Ishikawa (cell line): ENCODE measurements around the gene ARHGEF19.

Experiments
- CEBPB ChIP-seq: IDR thresholded peaks from 2 replicates; pipeline ENCODE4 v1.6.1; 2012
- CREB1 ChIP-seq: IDR thresholded peaks from 2 replicates; pipeline ENCODE4 v1.6.1; 2012; ENCODE audit warnings: low read depth
- EGR1 ChIP-seq: IDR thresholded peaks from 2 replicates; pipeline ENCODE4 v1.6.1; 2012
- EP300 ChIP-seq: IDR thresholded peaks from 2 replicates; pipeline ENCODE4 v1.6.1; 2012; ENCODE audit warnings: borderline replicate concordance
- FOXM1 ChIP-seq: IDR thresholded peaks from 2 replicates; pipeline ENCODE4 v1.6.1; 2012; ENCODE audit warnings: low read depth, borderline replicate concordance
- NFIC ChIP-seq: IDR thresholded peaks from 2 replicates; pipeline ENCODE4 v1.6.1; 2012
- RAD21 ChIP-seq: IDR thresholded peaks from 2 replicates; pipeline ENCODE4 v1.6.1; 2012; ENCODE audit warnings: low read depth
- TAF1 ChIP-seq: IDR thresholded peaks from 2 replicates; pipeline ENCODE4 v1.6.1; 2012; ENCODE audit warnings: low read depth, mild to moderate bottlenecking
- TCF12 ChIP-seq: IDR thresholded peaks from 2 replicates; pipeline ENCODE4 v1.6.1; 2012; ENCODE audit warnings: low read depth
- TEAD4 ChIP-seq: IDR thresholded peaks from 2 replicates; pipeline ENCODE4 v1.6.1; 2012
- YY1 ChIP-seq: IDR thresholded peaks from 2 replicates; pipeline ENCODE4 v1.6.1; 2012; ENCODE audit warnings: low read depth
- ZBTB7A ChIP-seq: IDR thresholded peaks from 2 replicates; pipeline ENCODE4 v1.6.1; 2012; ENCODE audit warnings: low read depth
- TF ChIP-seq, protein P1 (sequence below): IDR thresholded peaks from 2 replicates; pipeline ENCODE4 v1.6.1; 2012
- TF ChIP-seq, protein P2 (sequence below): IDR thresholded peaks from 2 replicates; pipeline ENCODE4 v1.6.1; 2012
- TF ChIP-seq, protein P3 (sequence below): IDR thresholded peaks from 2 replicates; pipeline ENCODE4 v1.6.1; 2012; ENCODE audit warnings: low read depth, mild to moderate bottlenecking

Gene ARHGEF19

DNA sequence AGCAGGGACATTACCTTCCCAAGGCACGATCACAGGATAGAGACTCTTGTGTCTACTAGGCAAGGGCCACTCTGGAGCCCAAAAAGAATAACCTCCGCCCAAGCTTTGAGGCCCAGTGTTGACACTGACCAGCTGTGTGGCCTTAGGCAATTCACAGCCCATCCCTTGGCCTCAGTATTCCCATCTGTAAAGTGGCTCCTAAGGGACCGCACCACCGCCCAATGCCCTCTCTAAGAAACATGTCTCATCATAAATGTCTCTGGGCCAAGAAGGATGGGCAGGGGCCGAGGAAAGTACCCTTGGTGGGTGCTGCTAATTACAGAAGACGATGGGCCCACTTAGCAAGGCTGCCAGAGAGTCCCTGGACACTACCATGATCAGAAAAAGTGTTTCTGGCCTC, 628 bp downstream of the ARHGEF19 start:
- TF ChIP-seq, protein P1, sequence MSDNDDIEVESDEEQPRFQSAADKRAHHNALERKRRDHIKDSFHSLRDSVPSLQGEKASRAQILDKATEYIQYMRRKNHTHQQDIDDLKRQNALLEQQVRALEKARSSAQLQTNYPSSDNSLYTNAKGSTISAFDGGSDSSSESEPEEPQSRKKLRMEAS: no peak
- TF ChIP-seq CREB1: no peak
- TF ChIP-seq CEBPB: no peak
- TF ChIP-seq ZBTB7A: no peak
- no peak for TF ChIP-seq FOXM1
- no peak for TF ChIP-seq TEAD4
- no peak for TF ChIP-seq RAD21
- TF ChIP-seq, protein P2, sequence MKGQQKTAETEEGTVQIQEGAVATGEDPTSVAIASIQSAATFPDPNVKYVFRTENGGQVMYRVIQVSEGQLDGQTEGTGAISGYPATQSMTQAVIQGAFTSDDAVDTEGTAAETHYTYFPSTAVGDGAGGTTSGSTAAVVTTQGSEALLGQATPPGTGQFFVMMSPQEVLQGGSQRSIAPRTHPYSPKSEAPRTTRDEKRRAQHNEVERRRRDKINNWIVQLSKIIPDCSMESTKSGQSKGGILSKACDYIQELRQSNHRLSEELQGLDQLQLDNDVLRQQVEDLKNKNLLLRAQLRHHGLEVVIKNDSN: no peak
- no peak for TF ChIP-seq EGR1
- TF ChIP-seq TAF1: no peak
- no peak for TF ChIP-seq TCF12
- TF ChIP-seq, protein P3, sequence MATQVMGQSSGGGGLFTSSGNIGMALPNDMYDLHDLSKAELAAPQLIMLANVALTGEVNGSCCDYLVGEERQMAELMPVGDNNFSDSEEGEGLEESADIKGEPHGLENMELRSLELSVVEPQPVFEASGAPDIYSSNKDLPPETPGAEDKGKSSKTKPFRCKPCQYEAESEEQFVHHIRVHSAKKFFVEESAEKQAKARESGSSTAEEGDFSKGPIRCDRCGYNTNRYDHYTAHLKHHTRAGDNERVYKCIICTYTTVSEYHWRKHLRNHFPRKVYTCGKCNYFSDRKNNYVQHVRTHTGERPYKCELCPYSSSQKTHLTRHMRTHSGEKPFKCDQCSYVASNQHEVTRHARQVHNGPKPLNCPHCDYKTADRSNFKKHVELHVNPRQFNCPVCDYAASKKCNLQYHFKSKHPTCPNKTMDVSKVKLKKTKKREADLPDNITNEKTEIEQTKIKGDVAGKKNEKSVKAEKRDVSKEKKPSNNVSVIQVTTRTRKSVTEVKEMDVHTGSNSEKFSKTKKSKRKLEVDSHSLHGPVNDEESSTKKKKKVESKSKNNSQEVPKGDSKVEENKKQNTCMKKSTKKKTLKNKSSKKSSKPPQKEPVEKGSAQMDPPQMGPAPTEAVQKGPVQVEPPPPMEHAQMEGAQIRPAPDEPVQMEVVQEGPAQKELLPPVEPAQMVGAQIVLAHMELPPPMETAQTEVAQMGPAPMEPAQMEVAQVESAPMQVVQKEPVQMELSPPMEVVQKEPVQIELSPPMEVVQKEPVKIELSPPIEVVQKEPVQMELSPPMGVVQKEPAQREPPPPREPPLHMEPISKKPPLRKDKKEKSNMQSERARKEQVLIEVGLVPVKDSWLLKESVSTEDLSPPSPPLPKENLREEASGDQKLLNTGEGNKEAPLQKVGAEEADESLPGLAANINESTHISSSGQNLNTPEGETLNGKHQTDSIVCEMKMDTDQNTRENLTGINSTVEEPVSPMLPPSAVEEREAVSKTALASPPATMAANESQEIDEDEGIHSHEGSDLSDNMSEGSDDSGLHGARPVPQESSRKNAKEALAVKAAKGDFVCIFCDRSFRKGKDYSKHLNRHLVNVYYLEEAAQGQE: no peak
- no peak for TF ChIP-seq YY1
- TF ChIP-seq NFIC: no peak
- TF ChIP-seq EP300: no peak

DNA sequence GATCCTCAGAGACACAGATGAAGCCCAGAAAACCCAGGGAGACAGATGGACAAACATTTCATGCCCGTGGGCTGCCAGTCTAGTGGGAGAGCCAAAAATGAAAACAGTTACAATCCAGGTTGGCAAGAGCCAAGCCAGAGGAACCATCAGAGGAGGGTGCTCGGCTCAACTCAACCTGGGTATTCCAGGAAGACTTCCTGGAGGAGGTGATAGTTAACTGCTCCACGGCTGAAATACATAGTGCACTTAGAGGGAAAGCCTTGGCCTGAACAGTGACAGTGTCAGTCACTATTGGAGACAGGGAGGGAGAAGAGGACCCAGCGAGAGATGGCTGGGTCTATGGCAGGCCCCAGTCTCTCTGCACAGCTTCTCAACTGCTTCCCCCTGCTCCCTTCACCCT, 1.9 kb downstream of the ARHGEF19 start:
- TF ChIP-seq CEBPB: no peak
- TF ChIP-seq EP300: no peak
- TF ChIP-seq FOXM1: no peak
- TF ChIP-seq ZBTB7A: no peak
- TF ChIP-seq YY1: no peak
- TF ChIP-seq NFIC: no peak
- TF ChIP-seq TAF1: no peak
- TF ChIP-seq EGR1: no peak
- no peak for TF ChIP-seq TCF12
- TF ChIP-seq, protein P3: no peak

DNA sequence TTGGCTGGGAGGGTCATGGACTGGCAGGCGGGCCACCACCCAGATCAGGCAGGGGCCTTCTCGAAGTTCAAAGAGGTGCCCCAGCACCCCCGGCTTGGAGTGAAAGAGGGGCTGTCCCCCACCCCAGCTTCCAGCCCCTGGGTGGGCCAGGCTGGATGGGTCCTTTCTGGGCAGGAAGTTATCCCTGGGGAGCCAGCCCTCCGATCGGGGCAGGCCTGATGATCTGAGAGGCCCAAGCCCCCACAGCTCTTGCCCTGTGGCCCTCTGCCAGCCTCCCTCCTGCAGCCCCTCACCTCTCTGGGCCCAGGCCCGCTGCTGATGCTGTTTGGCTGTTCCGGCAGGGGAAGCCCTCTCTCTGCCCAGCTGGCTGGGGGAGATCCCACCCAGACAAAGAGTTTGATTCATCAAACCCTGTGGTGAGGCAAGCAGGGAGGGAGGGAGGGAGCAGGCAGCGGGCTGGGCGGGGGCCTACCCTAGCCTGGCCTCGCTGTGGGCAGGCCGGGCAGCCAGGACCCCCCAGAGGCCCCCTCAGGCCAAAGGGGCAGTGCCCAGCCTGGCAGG, 2.5 kb downstream of the ARHGEF19 start:
- TF ChIP-seq EP300 (no peak), TEAD4 (no peak), CREB1 (no peak), EGR1 (no peak), ZBTB7A (no peak), FOXM1 (no peak), RAD21 (no peak), TCF12 (no peak), NFIC (no peak), YY1 (no peak)
- TF ChIP-seq, protein P1: no peak
- TF ChIP-seq, protein P3: no peak
- TF ChIP-seq, protein P2: no peak

DNA sequence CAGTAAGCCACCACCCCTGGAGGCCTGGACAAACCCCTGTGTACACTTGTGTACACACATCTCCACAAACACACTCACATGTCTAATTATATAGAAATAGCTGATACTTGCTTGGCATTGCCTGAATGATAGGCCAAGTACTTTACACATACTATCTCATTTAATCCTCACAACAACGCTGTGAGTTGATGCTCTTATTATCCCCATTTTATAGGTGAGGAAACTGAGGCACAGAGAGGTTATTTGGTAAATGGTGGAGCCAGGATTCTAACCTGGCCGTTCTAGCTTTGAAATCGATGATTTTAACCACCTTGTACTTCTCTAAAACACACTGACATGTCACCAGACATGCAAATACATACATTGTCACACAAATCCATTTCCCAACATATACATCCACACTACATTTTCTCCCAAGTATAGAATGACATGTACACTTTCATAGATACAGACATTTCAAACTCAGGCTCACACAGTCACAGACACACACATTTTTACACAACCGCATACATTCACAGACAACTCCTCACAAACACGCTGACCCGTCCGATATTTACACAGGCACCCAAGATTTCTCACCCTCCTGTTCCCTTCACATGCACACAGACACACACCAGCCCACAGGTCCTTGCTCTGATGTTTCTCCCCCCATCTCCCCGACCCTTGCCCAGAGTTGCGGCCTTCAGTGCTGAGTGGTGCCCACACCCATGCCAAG, 3.2 kb downstream of the ARHGEF19 start:
- TF ChIP-seq RAD21: no peak
- no peak for TF ChIP-seq CREB1
- TF ChIP-seq ZBTB7A: no peak
- no peak for TF ChIP-seq EP300
- TF ChIP-seq EGR1: no peak
- no peak for TF ChIP-seq YY1
- no peak for TF ChIP-seq TEAD4
- no peak for TF ChIP-seq FOXM1
- TF ChIP-seq, protein P3: no peak
- TF ChIP-seq, protein P2: no peak
- TF ChIP-seq, protein P1: no peak
- TF ChIP-seq TCF12: no peak
- no peak for TF ChIP-seq NFIC
- TF ChIP-seq CEBPB: no peak
- TF ChIP-seq TAF1: no peak
